HL-60 (cell line): ENCODE measurements around the gene BRD3OS.

Source experiments
- CTCF ChIP-seq: IDR thresholded peaks from one replicate; pipeline ENCODE4 v1.5.1; 2011; ENCODE audit warnings: low read length, control low read depth, inconsistent platforms; ENCODE audit not compliant: insufficient read depth
- POLR2AphosphoS5 ChIP-seq: IDR thresholded peaks from 2 replicates; pipeline ENCODE4 v1.6.1; 2012; ENCODE audit warnings: low read depth
- SPI1 ChIP-seq: IDR thresholded peaks from 2 replicates; pipeline ENCODE4 v1.6.1; 2012; ENCODE audit warnings: low read depth, mild to moderate bottlenecking, borderline replicate concordance

GRCh38 chr9:134007150-134007549 is 18.1 kb upstream of the BRD3OS start:
- TF ChIP-seq CTCF, result no peak
- TF ChIP-seq POLR2AphosphoS5, result no peak
- TF ChIP-seq SPI1, result no peak
